Neural cell (in vitro differentiated cells): ENCODE measurements around the gene FARP1.

Experiments
- EZH2 ChIP-seq: fragments of 200-600, 300-800 bp; shearing (Covaris generic), sonication (generic); IDR thresholded peaks from 2 replicates; pipeline ENCODE4 v1.6.1; 2014; ENCODE audit warnings: antibody characterized with exemption, low read length, borderline replicate concordance, mild to moderate bottlenecking; ENCODE audit not compliant: insufficient read depth, poor library complexity, severe bottlenecking
- RAD21 ChIP-seq: fragments of 450-650 bp; conservative IDR thresholded peaks from 2 replicates; pipeline ENCODE4 v1.6.1; 2014; ENCODE audit warnings: antibody characterized with exemption, mild to moderate bottlenecking, moderate library complexity

- TF ChIP-seq RAD21 (no peak), EZH2 (no peak)
Measured at GRCh38 chr13:98411013-98411412, 268.1 kb downstream of the FARP1 start.
